ENCODE measurements around the gene TP53I13.
"Not testable (repeated sequence)": the region's sequence is repeated elsewhere in the genome, so short reads cannot be mapped to it uniquely, and the experiment has no call there.

TP53I13 gene

GRCh38 chr17:29568331-29569244 is at the start of gene TP53I13:
TSS of gene TP53I13 (plus strand) at chr17:29568701. CDS start at chr17:29568759, 58 bp downstream.
- peak; percentile 76 to 83 for DNase-seq (ENCODE audit: low read depth in 2 of 2)

GRCh38 chr17:29524692-29525091 is 43.8 kb upstream of the TP53I13 start:
- no peak for DNase-seq (ENCODE audit: low read depth in 2 of 2)

GRCh38 chr17:29526322-29526721 is 42.2 kb upstream of the TP53I13 start:
- no peak for DNase-seq (ENCODE audit: low read depth in 2 of 2)

GRCh38 chr17:29533976-29534375 is 34.5 kb upstream of the TP53I13 start:
- DNase-seq (ENCODE audit: low read depth in 2 of 2) = no peak

- DNase-seq (ENCODE audit: low read depth in 2 of 2) = no peak
Measured at GRCh38 chr17:29544066-29544465, 24.4 kb upstream of the TP53I13 start.

- DNase-seq (ENCODE audit: low read depth in 2 of 2) = no peak
Measured at GRCh38 chr17:29546085-29546484, 22.4 kb upstream of the TP53I13 start.

GRCh38 chr17:29546830-29547229 is 21.7 kb upstream of the TP53I13 start:
- no peak for DNase-seq (ENCODE audit: low read depth in 2 of 2)

- no peak for DNase-seq (ENCODE audit: low read depth in 2 of 2)
Measured at GRCh38 chr17:29549177-29549923, 19.2 kb upstream of the TP53I13 start.

- DNase-seq (ENCODE audit: low read depth in 2 of 2) = no peak
Measured at GRCh38 chr17:29555840-29556239, 12.7 kb upstream of the TP53I13 start.

GRCh38 chr17:29557085-29557738 is 11.3 kb upstream of the TP53I13 start:
- no peak for DNase-seq (ENCODE audit: low read depth in 2 of 2)

GRCh38 chr17:29557739-29558116 is 10.8 kb upstream of the TP53I13 start:
- DNase-seq (ENCODE audit: low read depth in 2 of 2) = no peak

- not testable (repeated sequence) for DNase-seq (ENCODE audit: low read depth in 2 of 2)
Measured at GRCh38 chr17:29558139-29558538, 10.4 kb upstream of the TP53I13 start.

GRCh38 chr17:29559640-29560039 is 8.9 kb upstream of the TP53I13 start:
- DNase-seq (ENCODE audit: low read depth in 2 of 2) = no peak

GRCh38 chr17:29560316-29560715 is 8.2 kb upstream of the TP53I13 start:
- no peak for DNase-seq (ENCODE audit: low read depth in 2 of 2)

GRCh38 chr17:29561554-29562517 is 6.7 kb upstream of the TP53I13 start:
- no peak for DNase-seq (ENCODE audit: low read depth in 2 of 2)

- DNase-seq (ENCODE audit: low read depth in 2 of 2) = no peak
Measured at GRCh38 chr17:29562615-29563014, 5.9 kb upstream of the TP53I13 start.

- no peak for DNase-seq (ENCODE audit: low read depth in 2 of 2)
Measured at GRCh38 chr17:29563816-29564215, 4.7 kb upstream of the TP53I13 start.

GRCh38 chr17:29565643-29566472 is 2.6 kb upstream of the TP53I13 start:
- peak in 1 of 2 donors; percentile 36 for DNase-seq (ENCODE audit: low read depth in 2 of 2)

- peak; percentile 41 to 64 for DNase-seq (ENCODE audit: low read depth in 2 of 2)
Measured at GRCh38 chr17:29566473-29567303, 1.8 kb upstream of the TP53I13 start, which contains the start of gene ABHD15. TSS of gene ABHD15 (minus strand) at chr17:29567037. CDS start at chr17:29566966, 71 bp downstream.

All from stimulated activated CD8-positive, alpha-beta memory T cell treated with anti-CD3 and anti-CD28 coated beads, Interleukin-15, amount 100 ng/mL, for 48 hours (primary cell).